HG03064 (cell line): Measurements from ENCODE around the gene TMEM97.
A peak's percentile ranks its signal among the peaks of the same experiment; 100 is the strongest.
"Not testable (repeated sequence)": the region's sequence is repeated elsewhere in the genome, so short reads cannot be mapped to it uniquely, and the experiment has no call there.

Experiments used
- ATAC-seq: cut with Tn5 transposase; IDR thresholded peaks from one replicate; pipeline ENCODE4 v1.9.1; 2021; ENCODE audit warnings: low read depth; ENCODE audit not compliant: unreplicated experiment

TMEM97 gene

GRCh38 chr17:28318759-28319597 is at the start of gene TMEM97:
TSS of gene TMEM97 (plus strand) at chr17:28319200. CDS start at chr17:28319240, 40 bp downstream.
- ATAC-seq = peak; percentile 83

DNA sequence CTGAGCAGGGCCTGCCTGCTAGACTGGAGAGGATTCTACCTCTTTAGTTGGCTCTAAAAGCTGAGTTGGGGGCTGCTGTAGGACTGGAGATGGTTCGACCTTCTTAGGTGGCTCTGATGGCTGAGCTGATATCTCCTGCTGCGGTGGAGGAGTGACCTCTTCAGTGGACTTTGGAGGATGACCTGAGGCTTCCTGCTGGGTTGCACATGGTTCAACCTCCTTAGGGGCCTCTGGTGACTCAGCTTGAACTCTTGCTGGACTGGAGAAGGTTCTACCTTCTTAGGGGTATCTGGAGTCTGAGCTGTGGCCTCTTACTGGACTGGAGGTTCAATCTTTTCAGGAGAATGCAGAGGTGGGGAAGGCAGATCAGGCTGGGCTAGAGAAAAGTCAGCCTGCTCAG is 48.9 kb upstream of the TMEM97 start:
- ATAC-seq = no peak

- ATAC-seq = no peak
These were observed 48.1 kb upstream of the TMEM97 start for GRCh38 chr17:28270926-28271325.

DNA sequence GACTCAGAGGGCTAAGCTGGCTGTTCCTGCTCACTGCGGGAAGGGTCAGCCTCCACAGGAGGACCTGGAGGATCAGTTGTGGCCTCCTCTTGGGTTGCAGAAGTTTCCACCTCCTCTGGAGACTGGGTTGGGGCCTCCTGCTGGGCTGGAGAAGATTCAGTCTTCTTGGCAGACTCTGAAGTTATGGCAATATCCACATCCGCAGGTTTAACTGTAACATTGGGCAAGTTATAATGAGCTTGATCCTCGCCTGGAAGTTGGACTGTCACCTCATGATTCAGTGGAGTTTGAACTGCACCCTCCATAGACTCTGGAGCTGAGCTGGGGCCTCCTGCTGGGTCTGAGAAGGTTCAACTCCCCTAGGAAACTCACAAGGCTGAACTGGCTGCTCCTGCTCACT is 47.6 kb upstream of the TMEM97 start:
- no peak for ATAC-seq

DNA sequence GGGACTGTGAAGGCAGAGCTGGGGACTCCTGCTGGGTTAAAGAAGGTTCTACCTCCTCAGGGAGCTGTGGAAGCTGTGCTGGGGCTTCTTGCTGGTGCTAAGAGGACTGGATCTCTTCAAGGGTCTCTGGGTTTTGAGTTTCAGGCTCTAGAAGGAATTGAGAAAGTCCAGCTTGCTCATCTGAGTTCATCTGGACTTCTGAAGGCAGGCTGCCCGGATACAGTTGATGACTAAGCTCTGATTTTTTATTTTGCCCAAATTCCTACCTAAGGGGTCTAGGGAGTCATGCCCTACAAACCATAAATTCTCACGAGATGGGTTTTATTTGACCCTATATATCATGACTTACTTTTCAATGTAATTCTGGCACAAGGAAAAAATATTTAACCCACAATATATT is 46.8 kb upstream of the TMEM97 start:
- ATAC-seq = no peak

DNA sequence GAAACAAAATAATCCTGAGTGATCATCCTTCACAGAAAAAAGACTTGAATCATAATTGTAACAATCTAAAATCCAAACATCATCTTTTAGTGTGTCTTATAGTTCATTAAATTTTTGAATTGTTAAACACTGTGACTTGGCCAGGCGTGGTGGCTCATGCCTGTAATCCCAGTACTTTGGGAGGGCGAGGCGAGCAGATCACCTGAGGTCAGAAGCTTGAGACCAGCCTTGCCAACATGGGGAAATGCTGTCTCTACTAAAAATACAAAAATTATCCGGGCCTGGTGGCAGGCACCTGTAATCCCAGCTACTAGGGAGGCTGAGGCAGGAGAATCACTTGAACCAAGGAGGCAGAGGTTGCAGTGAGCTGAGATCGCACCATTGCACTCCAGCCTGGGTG is 45.7 kb upstream of the TMEM97 start:
- not testable (repeated sequence) for ATAC-seq

- no peak for ATAC-seq
These were observed 44.3 kb upstream of the TMEM97 start for GRCh38 chr17:28274591-28275265.

DNA sequence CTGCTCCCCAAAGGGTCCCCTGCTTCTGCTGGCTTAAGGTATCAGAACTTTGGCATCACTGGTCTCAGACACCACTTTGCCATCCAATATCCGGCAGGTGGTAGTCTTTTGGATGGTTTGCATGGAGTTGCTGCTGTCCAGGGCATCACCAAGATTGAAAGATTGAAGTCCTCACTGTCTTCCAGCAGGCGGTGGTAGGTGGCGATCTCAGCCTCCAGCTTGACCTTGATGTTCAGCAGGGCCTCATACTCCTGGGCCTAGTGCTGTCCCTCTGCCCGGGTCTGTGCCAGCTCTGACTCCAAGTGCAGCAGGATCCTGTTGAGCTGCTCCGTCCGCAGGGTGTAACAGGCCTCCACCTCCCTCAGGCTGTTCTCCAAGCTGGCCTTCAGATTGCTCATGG is 43.0 kb upstream of the TMEM97 start:
- ATAC-seq = no peak

DNA sequence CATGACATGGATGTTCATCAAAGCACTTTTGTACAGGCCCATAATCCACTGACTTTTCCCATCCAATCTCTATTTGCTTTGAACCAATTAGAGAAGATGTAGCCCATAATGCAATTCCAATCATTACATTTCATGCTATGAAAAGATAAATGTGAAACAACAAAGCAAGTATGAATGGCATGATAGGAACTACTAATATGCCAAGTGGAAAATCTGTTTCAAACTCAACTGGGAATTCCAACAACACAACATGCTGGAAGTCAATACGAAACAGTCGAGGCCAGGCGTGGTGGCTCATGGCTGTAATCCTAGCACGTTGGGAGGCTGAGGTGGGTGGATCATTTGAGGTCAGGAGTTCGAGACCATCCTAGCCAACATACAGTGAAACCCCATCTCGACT is 39.6 kb upstream of the TMEM97 start:
- ATAC-seq = no peak

DNA sequence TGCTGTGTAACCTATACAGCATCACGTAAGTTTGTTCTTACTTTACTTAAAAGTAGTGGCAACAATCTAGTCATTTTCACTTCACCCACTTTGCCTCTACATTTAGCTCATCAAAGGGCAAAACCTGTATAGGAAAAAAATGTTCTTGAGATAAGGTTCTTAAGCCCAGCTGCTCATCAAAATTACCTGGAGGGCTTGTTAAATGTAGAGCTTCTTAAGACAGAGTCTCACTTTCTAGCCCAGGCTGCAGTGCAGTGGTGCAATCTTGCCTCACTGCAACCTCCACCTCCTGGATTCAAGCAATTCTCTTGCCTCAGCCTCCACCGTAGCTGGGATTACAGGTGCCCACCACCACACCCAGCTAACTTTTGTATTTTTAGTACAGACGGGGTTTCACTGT is 38.2 kb upstream of the TMEM97 start:
- ATAC-seq = no peak

- ATAC-seq = no peak
These were observed 36.4 kb upstream of the TMEM97 start for GRCh38 chr17:28282596-28282995.

DNA sequence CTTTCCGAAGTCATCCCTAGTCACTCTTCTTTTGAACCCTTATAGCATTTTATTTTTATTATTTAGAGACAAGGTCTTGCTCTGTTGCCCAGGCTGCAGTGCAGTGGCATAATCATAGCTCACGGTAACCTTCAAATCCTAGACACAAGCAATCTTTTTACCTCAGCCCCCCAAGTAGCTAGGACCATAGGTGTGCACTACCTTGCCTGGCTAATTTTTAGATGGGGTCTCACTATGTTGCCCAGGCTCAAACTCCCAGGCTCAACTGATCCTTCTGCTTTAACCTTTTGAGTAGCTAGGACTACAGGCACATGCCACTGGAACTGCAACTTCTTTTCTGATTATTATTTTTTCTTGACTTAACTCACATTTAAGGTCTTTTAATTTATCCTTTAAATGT is 33.0 kb upstream of the TMEM97 start:
- ATAC-seq = no peak

GRCh38 chr17:28290703-28291102 is 28.3 kb upstream of the TMEM97 start:
- ATAC-seq = no peak

DNA sequence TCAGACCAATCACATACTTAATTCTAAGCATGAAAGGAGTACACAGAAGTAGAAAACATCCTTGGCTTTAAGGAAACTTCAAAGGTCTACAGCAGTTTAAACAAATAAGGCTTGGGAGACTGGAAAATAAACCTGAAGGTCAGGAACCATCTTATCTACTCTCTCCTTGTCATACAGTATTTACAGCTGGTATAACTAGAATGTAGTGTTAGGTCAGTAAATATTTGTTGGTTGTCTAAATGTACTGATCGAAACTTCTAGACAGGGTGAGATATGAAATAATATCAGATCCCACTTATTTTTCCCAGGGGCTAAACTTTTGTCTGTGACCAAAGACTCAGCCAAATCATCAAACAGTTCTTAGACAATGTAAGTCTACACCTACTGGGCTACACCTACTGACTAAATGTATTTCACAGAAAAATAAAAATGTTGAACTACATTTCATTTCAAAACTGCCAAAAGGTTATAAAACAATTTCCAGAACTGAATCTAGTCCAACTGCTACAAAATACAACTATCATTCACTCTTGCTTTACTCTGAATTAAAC is 27.1 kb upstream of the TMEM97 start:
- ATAC-seq = no peak

DNA sequence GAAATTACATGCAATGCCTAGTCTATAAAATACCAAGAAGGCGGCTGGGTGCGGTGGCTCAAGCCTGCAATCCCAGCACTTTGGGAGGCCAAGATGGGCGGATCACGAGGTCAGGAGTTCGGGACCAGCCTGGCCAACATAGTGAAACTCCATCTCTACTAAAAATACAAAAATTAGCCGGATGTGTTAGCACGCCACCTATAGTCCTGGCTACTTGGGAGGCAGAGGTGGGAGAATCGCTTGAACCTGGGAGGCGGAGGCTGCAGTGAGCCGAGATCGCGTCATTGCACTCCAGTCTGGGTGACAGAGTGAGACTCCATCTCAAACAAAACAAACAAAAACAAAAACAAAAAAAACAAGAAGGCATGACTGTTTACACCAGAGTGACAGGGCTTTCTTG is 26.1 kb upstream of the TMEM97 start:
- not testable (repeated sequence) for ATAC-seq

DNA sequence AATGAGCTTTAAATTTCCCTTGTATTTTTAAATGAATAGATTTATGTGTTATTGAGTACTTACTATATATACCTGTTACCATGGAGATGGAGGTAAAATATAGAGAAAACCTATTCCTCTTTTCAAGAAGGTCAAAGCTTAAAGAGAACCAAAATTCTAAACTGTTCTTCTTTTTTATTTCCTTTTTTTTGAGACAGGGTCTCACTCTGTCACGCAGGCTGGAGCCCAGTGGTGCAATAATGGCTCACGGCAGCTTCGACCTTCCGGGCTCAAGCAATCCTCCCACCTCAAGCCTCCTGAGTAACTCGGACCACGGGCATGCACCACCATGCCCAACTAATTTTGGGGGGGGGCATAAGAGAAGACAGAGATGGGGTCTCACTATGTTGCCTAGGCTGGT is 25.0 kb upstream of the TMEM97 start:
- no peak for ATAC-seq

- ATAC-seq = no peak
These were observed 23.1 kb upstream of the TMEM97 start for GRCh38 chr17:28295677-28296578.

DNA sequence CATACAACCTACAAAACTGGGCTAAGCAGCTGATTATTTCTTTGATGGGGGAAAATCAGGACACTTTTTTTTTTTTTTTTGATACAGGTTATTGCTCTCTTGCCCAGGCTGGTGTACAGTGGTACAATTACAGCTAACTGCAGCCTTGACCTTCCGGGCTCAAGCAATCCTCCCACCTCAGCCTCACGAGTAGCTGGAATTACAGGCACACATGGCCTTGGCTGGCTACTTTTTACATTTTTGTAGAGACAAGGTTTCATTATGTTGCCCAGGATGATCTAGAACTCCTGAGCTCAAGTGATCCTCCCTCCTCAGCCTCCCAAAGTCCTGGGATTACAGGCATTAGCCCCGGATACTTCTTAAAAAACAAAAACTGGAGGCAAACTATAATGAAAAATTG is 20.6 kb upstream of the TMEM97 start:
- no peak for ATAC-seq

DNA sequence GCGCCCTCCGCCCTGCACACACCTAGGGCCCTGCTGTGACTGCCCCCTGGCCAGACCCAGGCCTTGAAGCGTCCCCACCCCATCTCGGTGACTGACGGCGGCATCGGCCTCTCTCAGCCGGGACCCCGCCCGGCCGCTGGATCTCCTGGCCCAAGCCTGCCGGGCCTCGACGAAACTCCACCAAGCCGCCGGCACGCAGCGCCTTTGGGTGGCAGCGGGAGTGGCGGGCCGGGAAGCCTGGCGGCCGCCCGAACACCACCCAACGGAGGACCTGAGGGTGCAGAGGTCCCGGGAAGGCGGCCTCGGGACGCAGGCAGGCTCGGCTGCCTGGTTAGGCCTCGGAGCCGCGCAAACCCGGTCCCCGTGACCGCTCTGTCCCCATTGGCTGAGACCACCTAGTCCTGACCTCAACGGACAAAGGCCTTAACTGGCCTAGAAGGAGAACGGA is 12.0 kb upstream of the TMEM97 start:
- no peak for ATAC-seq

DNA sequence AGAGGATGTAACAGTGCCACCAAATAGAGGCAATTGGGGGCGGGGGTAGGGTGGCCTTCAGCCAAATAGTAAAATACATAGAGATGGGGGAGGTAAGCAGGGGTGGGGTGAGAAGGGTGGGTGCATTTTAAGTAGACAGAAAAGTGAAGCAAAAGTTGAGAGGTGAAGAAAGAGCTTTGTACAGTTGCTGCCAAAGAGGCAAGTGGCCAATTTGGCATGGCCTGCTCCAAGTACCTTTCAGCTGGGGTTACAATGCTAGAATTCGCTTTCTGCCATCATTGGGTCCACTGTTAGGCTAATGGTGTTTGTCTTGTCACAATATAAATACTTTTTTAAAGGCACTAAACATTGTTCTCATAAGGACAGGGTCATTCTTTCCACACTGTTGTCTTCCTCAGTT is 5.2 kb upstream of the TMEM97 start:
- no peak for ATAC-seq
